Measurements from ENCODE around the gene RAB9A.

GRCh38 chrX:13689741-13690211 lies 848 bp downstream of the RAB9A start:
- TF ChIP-seq EZH2 (IDR thresholded peaks at IDR 0.05) (no peak), POLR2AphosphoS5 (IDR thresholded peaks at IDR 0.05; ENCODE audit: borderline replicate concordance, low read depth, low read length) (no peak)
